ENCODE data around the gene COL10A1.

GRCh38 chr6:116083052-116083451 lies 42.9 kb downstream of the COL10A1 start:
- no peak for TF ChIP-seq CTCF (IDR thresholded peaks at IDR 0.05)
- TF ChIP-seq POLR2A (IDR thresholded peaks at IDR 0.05) = no peak

Data from esophagus squamous epithelium (tissue), 4 donors.